Activated CD8-positive, alpha-beta memory T cell treated with anti-CD3 and anti-CD28 coated beads, Interleukin-2, amount 50 U/mL, for 24 hours (primary cell): ENCODE results near the gene HS6ST1.
"Not testable (repeated sequence)": the region's sequence is repeated elsewhere in the genome, so short reads cannot be mapped to it uniquely, and the experiment has no call there.

Experiments
- DNase-seq: peaks from one replicate; pipeline ENCODE4 v3.0.0-alpha.2; 2020; ENCODE audit errors: extremely low read depth

Gene HS6ST1

DNA sequence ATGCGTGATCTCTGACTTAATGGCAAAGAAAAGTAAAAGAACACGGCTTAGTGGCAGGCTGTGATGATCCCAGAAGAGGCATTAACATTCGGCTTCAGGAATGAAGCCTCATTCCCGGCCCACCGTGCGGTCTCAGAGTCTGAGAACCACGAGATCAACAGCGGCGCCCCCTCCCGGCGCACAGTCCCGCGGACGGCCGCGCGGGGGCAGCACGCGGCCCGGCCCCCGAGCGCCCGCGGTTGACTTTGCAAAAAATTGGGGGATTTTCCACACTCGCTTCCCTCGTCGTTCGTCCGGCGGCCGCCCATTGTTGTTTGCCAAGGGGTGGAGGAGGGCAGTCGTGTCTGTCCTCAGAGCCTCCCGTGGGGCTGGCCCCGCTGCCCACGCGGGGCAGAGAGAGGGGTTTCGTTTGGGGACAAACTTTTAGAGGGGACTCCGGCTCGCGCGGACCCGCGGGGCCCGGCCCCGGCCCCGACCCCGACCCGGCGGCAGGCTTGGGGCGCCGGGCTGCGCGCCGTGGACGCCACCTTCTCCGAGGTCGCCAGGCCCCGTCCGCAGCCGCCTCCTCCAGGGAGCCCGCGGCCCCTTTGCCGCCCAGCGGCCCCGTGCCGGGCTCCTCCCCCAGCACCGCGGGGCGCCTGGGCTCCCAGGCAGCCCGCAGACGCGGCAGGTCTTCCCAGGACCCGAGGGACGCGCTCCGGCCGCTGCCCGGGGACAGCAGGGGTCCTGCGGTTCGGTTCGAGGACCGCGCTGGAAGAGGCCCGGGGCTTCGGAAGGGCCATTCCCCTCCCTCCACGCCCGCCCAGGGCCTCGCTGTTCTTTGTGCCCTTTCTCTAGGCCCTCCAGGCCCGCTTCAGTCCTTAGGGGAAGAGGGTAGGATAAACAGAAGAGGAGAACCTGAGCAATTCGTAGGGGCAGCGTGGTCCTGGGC, 3.4 kb upstream of the HS6ST1 start:
- peak; percentile 39 for DNase-seq

DNA sequence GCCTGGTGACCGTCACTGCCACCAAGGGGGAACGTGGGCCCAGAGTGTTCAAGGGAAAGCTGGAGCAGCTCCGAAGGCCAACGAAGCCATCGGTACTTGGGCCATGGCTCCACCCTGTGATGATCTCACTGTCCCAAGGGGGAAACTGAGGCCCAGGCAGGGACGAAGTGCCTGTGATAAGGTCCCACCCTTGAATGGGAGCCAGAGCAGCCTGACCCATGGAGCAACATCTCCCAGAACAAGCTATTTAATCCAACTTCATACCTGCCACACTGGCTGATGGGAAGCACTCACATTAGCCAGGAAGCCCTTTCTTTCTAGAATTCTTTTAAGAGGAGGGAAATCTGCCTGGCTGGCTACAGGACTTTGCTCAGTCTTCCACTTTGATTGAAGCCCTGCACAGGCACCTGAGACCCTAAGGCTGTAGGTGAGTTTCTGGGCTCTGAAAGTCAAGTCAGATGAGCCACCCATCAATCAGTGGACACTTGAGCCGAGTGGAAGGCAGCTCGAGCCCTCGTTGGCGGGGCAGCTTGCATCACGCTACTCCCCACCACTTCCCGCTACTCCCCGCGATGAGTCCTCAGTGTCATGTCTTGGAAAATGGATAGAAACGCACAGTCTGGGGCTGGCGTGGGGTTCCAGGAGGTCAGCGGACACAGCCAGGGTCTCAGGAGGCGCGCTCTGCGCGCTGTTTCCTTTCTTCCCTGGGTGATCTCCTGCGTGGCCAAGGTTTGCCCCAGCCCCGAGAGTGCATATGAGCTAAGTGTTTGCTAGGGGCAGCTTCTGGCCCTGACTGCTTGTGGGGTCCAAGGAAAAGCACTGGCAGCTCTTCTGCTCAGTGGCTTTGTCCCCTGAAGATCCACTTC, 2.5 kb upstream of the HS6ST1 start:
- DNase-seq: no peak

DNA sequence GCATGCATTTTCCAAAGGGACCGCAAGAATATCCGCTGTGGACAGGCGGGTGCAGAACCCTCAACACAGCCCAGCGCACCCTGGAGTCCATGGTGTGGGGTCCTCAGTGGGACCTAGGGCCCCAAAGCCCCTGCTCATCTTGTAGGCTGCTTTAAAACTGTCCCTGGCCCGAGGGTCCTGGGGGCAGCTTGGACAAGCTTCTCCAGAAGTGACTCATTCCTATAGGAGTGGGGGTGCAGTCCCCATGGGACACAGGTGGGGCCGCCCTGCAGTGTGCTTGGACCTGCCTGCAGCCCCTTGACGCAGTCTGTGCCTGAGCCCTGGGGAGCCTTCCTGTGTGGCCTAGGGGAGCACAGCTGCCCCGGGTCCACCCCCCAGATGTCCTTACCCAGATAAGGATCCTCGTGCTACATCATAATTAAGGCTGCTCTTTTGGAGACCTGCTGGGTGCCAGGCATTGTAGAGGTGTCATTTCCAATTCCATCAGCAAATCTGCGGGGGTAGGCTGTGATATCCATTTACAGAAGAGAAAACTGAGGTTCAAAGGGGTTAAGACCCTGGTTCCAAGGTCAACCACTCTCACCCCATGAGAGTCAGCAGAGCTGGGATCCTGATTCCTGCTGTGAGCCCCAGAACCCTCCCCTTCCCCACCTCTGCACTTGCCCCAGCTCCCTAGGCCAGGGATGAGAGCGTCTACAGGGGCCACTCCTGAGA, 1.7 kb upstream of the HS6ST1 start:
- DNase-seq: no peak

DNA sequence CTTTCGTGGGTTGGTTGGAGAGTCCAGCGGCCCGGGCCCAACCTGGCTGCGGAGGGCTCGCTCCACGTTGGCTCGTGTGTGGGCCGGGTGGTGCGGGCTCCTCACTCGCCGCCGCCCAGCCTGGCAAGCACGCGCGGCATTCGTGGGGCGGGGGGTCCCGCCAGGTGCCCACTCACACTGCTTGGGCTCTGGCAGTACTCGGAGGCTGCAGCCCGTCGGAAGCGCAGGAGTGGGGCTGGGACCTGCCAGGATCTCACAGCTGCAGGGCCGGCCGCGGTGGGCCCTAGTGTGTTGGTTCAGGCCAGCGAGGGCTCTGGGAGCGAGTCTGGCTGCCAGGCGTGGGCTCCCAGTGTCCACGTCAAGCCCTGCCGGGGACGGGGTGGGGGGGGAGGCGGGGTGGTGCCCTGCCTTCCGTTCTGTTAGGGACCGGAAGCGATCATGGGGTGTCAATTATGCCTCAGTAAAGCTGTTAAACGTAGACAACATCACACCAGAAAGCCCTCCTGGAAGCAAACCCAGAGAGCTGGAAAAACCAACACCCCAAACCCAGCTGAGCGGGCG, 1.0 kb upstream of the HS6ST1 start:
- no peak for DNase-seq

DNA sequence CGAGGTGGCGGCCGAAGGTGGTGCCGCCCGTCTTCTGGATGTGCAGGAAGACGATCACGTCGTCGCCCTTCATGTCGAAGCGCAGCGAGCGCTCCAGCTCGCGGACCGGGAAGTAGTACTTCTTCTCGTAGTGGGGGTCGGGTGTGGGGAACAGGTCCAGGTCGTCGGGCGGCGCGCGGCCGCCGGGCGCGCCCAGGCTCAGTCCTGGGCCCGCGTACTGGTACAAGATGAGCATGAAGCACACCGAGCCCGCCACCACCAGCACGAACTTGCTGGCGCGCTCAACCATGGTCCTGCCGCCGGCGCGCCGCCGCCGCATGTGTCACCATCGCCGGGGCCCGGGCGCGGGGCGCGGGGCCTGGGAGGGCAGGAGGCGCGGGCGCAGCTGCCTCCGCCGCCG, 423 bp downstream of the HS6ST1 start:
- not testable (repeated sequence) for DNase-seq

DNA sequence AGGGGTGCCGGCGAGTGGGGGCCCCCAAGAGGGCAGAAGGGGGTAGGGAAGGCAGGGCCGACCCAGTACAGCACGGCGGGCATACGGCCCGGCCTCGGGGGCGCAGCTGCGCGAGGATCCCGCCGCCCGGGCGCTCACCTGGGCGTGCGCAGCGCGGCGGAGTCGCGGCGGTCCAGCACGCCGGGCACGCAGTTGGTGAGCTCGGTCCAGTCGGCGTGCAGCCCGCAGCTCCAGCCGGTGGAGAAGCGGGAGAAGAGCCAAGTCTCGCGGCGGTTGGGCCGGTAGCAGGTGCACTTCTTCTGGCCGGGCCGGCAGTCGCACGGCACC, 806 bp downstream of the HS6ST1 start:
- not testable (repeated sequence) for DNase-seq

DNA sequence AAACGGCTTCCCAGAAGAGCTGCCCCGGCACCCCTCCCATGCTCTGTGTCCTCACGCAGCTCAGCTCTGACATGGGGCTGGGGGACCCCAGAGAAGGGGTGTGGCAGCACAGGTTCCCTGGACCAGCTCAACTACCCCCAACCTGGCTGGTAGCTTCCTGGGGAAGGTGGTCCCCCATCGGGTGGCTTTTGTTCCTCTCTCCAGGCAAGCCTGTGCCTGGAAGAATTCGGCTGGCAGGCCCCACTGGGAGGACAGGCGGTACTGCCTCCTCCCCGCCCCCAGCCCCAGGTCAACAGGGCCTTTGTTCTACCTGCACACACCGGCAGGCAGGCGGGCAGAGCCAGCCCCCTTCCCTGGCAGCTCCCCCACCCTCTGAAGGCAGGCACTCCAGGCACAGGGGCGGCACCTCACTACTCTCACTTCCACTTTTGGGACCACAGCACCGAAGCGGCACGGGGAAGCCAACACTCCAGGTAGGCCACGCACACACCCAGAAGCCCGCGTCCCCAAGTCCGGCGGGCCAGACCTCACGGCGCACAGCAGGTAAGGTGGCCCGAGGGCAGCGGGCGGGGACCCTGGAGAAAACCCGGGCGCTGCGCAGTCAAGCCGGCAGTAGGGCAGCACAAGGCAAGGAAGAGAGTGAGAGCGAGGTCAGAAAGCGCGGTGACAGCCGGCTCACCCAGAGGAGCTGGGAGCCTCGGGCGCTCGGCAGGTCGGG, 1.3 kb downstream of the HS6ST1 start:
- DNase-seq: no peak

DNA sequence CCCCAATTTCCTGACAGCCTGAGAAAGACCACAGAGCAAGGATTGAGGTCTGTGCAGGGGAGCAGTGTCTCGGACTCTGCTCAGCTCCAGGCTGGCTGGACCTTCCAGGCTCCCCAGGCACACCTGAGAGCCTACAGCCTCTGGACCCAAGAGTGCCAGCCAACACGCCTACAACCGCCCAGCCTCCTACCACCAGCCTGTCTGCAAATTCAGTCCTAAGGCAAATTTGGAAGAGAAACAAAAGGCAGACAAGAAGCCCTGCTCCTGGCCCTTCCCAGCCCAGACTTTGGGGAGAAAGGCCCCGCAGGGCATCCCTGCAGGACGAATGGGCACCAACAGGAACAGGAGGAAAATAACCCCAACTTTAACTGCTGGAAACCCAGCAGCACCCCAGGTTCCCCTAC, 1.9 kb downstream of the HS6ST1 start:
- no peak for DNase-seq

DNA sequence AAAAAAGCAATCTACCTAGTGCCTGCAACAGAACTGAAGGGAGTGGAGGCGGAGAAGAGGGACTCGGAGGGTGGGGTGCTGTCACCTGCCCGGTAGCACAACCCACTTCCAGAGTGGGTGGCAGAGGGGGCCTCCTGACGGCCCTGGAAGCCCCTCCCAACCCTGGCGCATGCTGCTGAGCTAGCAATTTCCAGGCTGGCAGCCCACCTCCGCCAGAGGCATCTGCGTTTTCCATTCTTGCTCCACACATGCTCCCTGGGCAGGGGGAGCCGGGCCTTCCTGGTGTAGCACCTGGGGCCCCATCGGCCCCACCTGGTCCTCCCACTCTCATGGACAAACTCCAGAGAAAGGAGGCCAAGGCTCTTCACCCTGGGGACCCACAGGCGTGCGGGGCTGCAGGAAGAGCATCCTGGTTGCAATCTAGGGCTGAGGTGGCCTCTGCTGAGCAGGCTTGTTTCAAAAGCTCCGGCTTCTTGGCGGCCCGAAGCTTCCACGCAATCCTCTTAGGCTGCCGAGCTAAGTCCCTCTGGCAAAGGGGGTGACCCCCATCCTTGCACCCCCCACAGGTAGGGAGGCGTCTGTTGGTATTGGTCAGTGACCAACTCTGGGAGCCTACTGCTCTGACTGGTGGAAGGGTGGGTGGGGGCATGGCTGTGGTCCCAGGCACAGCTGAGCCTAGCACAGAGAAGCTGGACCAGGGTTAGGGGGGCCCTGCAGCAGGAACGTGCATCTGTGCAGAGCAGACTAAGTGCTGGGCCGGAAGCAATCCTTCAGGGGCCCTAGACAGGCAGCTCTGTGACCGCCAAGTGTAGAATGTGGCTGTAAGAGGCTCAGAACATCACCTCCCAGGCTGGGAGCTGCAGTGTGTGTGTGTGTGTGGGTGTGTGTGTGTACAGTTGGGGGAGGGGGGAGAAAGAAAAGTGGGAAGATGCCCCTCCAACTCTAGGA, 2.6 kb downstream of the HS6ST1 start:
- no peak for DNase-seq

DNA sequence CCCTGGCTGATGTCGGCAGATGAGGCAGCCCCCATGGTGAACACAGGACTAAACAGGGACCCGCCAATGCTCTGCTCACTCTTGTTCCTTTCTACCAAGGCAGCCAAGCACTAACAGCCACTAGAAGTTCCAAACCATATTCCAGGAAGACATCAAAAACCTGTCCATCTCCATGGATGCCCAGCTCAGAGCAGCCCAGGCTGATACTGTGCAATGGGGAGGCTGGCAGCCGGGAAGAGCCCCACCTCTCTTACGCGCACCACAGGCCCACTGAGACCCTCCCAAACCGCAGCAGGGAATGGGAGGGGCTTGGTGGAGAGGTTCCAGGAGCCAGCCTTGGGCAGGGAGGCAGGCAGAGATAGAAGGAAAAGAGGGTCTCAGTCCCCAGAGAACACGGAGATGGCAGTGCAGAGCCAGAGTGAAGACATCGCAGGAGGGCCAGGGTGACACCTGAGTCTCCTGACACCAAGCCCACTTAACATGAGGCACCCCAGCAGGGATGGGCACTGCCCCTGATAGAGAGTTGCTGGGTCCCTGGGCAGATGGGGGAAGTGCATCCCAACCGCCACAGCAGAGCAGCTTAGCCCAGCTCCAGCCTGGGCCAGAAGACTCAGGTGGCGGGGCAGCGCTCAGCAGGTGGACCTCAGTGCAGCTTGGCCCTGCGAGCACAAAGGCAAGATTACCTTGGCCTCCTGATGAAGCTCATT, 3.4 kb downstream of the HS6ST1 start:
- no peak for DNase-seq

DNA sequence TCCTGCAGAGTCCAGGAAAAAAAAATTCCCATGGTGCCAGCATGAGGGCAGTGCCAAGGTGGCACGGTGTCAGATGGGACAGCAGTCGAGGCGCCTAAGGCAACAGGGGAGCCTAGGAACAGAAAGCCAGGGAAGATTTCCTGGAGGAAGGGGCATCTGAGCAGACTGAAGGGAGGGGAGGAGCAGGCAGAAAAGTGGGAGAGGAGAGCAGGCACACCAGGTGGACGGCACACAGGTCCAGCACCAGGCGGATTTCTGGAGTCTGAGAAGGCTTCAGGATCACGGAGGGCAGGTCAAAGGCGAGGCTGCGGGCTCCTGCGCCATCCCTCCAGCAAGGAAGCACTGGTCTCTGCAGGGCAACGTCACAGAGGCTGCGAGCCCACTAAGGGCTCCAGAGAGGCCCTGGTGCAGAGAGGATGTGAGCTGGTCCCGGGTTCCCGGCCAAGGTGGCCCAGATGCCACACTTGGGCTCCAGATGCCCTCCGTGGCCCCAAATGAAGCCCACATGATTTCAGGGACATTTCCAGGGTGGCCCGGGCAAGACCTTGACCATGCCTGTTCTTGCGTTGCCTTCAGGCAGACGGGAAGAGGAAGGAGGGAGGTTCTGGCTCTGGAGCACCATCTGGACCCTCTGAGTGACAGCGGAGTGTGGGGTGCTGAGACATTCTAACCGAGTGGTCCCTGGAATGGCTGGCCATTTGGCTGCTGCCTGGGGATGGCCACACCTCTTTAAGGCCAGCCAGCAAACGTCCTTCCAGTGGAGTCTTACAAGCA, 4.1 kb downstream of the HS6ST1 start:
- DNase-seq: no peak

DNA sequence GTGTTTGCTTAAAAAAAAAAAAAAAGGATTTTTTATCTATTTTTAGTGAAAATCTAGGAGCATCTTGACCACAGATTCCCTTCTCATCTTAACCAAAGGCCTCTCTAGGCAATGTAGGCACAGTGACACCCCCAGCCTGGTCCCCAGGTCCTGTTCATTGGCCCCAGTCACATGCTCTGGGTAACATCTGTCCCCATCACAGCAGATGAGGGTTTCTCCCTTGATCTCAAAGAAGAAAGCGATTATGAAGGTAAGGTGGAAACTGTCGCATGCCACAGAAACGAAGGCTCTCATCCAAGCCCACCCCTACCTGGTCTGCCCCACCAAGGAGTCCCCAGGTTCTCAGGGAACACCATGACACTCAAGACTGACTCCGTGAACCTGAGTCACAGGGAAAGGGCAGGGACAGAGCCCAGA, 4.7 kb downstream of the HS6ST1 start:
- no peak for DNase-seq

DNA sequence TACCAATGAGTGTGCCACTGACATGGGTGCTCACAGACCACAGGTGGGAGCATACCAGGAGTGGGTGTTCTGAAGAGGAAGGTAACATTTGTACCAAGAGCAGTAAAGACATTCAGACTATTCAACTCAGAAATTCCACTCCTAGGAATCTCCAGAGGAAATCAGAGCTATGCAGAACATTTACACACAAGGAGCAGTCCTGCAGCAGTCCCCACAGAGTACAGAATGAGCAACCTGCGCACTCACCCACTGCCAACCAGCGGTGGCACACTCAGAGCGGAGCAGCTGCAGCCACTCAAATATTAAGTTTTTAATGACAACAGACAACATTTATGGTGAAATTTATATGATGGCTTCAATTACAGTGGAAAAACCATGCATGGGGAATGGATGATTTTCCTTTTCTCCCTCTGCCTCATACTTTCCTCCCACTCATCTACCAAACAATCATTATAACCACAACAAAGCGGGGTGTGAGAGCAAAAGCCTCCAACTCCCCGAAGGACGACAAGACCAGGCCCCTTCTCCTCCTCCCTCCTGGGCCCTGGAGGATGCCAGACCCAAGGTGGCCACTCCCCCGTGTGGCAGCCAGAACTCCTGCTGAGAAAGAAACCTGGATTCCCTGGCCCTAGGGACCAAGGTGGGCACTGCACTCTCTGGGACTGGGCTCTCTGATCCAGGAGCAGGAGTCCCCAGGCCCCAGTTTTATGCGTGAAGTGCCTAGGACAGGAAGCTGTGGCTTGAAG, 5.4 kb downstream of the HS6ST1 start:
- DNase-seq: no peak

DNA sequence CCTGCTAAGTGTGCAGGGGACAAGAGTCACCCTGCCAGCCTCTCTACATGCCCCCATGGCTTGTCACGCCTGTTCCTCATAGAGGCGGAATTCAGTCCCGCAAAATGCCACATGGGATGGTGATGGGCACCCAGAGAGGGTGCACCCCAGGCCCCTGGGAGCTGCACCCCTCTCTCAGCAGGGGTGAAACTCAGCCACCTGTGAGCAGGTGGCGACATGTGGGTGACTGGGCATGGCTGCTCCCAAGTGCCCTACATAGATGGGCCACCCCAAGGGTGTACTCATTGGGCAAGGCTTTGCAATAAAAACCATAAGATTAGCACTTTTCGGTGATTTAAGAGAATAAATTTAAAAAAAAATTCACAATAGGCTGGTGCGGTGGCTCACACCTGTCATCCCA, 6.3 kb downstream of the HS6ST1 start:
- no peak for DNase-seq

DNA sequence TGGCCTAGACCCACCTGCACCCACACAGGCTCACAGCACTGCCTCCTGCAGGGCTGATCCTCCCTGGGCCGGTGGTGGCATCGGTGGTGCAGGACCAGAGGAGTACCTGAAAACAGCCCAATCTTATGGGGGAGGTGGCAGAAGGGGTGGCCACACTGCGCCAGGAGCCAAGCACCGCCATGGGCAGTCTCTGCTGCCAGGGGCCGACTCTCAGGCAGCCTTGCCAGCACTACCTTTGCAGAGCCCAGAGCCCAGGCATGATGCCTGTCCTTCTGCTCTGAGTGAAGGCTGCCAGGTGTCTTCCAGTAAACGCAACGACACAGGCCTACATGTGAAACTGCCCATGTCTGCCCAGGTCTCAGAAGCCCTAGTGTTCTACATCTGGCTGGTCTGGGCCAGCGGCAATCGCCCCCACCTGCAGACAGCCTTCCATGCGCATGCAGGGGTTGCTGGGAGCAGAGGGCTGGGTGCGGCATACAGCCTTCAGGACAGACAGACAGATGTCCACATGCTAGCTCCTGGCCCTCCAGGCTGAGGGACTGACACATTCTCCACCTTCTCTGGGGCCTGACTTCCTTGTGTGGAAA, 6.8 kb downstream of the HS6ST1 start:
- no peak for DNase-seq

DNA sequence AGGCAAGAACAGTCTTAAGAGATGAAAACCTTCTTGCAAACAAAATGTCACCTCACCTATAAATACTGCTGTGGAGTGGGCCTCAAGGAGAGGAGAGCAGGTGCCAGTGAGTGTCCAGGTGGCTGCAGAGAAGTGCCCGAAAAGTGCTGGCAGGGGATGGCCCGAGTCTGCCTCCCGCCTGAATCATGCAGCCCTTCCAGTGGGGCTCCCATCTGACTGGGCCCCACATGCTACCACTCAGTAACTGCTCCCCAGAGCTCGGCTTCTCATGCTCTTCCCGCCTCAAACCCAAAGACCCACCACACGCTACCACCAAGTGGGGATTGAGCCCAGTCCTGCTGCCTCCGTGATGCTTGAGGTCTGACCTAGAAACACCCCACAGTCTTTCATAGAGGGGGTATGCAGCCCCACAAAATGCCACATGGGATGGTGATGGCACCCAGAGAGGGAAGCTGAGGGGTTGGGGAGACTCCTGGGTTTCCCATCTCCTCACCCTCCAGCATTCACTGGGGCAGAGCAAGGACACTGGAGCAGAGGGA, 7.4 kb downstream of the HS6ST1 start:
- no peak for DNase-seq

DNA sequence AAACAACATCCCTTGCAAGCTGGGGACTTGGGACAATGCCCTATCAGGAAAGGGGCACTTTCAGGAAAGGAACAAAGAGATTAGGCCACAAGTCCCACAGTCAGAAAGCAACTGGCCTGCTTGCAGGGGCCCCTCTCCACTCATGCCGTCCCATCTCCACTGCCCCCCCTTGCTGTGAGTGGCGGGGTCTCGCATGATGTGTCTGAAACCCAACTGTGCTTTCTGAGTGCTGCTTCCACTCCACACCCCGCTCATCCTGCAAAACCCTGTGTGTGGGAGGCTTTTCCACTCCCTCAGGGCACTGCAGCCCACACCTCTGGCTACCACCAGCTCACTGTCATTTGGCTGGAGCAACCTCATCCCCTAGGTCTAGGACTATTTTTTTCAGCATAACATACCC, 7.9 kb downstream of the HS6ST1 start:
- no peak for DNase-seq
